Uterus (tissue), 4 donors: Measurements from ENCODE around the gene LYRM9. TPM values are rescaled to one million over a fixed set of nuclear protein-coding genes. Genes with fewer than 3 reads are reported as not detected.
"Not testable (repeated sequence)": the region's sequence is repeated elsewhere in the genome, so short reads cannot be mapped to it uniquely, and the experiment has no call there.

Source experiments
- DNase-seq, 2 donors: peaks; one replicate each; pipeline ENCODE4 v3.0.0-alpha.2; 2019 to 2020
- H3K27ac ChIP-seq, 2 donors: fragments of 200-600 bp; sonication (generic); 1 replicate in 1 of 2; 2 replicates in 1 of 2; pipeline ENCODE4 v1.5.1; 2016 to 2018
- H3K27me3 ChIP-seq, 2 donors: fragments of 200-600 bp; sonication (generic); one replicate each; pipeline ENCODE4 v1.5.1; 2018 to 2019; ENCODE audit warnings: control low read depth in 1 of 2
- H3K36me3 ChIP-seq, 2 donors: fragments of 200-600 bp; sonication (generic); one replicate each; pipeline ENCODE4 v1.5.1; 2019; ENCODE audit warnings: control low read depth in 1 of 2
- H3K4me1 ChIP-seq, 2 donors: fragments of 200-600 bp; sonication (generic); one replicate each; pipeline ENCODE4 v1.5.1; 2018 to 2019; ENCODE audit warnings: control low read depth in 1 of 2
- H3K4me3 ChIP-seq, 2 donors: fragments of 200-600 bp; sonication (generic); 1 replicate in 1 of 2; 2 replicates in 1 of 2; pipeline ENCODE4 v1.5.1; 2018 to 2019; ENCODE audit warnings: mild to moderate bottlenecking in 1 of 2
- H3K9me3 ChIP-seq, 2 donors: fragments of 200-600 bp; sonication (generic); one replicate each; pipeline ENCODE4 v1.5.1; 2019; ENCODE audit warnings: control low read depth in 1 of 2
- POLR2A ChIP-seq, 2 donors: fragments of 450-650 bp; IDR thresholded peaks; one replicate each; pipeline ENCODE4 v1.6.1; 2016; ENCODE audit warnings: antibody characterized with exemption in 2 of 2, mild to moderate bottlenecking in 1 of 2, moderate library complexity in 1 of 2
- intact Hi-C: fragments of 100-400 bp; cut with DNase I; formaldehyde crosslinking; loops from one replicate; pipeline ENCODE4 v1.15.1; 2023; ENCODE audit warnings: low total_unique reads
- total RNA-seq, 4 donors: library from RNA; depleted of rRNA in 3 of 4; stranded (reverse); fragments of >200 nt in 3 of 4; gene quantifications; one replicate each; pipeline versions ENCODE4 v1.1.0 to v1.2.4, GENCODE V29; 2014 to 2023
- TF ChIP-seq, protein P1 (sequence below), 4 experiments: fragments of 200-600 bp in 2 of 4; fragments of 450-650 bp in 2 of 4; sonication (generic) in 2 of 4; IDR thresholded peaks; one replicate each; pipeline ENCODE4 v1.5.1; 2016 to 2019; ENCODE audit warnings: antibody characterized with exemption in 4 of 4, mild to moderate bottlenecking in 2 of 4, moderate library complexity in 1 of 4
- donor health status: DM: yes; HTN: yes; CAD: no.

LYRM9 gene
- total RNA-seq, 4 donors from 2014 or later: 3.3 to 31.4 (median 25.6) TPM

DNA sequence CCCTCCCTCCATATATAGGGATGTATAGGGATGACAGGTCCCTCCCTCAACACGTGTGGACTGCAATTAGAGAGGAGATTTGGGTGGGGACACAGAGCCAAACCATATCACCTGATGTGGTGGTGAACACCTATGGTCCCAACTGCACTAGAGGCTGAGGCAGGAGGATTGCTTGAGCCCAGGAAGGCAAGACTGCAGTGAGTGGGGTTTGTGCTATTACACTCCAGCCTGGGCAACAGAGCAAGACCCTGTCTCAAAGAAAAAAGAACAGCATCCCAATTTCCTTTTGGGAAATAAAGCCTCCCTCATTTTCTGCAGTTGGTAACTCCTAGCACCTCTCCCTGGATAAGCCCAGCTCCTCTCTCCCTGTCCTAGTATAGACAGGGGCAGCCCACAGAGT lies 23.8 kb upstream of the LYRM9 start:
- Histone ChIP-seq H3K36me3 (no peaks in the 10 kb centered on the region), H3K27me3 (no peaks in the 10 kb centered on the region), H3K4me3 (no peak overlapping the region), H3K9me3 (no peaks in the 10 kb centered on the region), H3K27ac (no peak overlapping the region), H3K4me1 (no peaks in the 10 kb centered on the region)
- no peak for TF ChIP-seq POLR2A (IDR thresholded peaks at IDR 0.05)
- TF ChIP-seq, protein P1, sequence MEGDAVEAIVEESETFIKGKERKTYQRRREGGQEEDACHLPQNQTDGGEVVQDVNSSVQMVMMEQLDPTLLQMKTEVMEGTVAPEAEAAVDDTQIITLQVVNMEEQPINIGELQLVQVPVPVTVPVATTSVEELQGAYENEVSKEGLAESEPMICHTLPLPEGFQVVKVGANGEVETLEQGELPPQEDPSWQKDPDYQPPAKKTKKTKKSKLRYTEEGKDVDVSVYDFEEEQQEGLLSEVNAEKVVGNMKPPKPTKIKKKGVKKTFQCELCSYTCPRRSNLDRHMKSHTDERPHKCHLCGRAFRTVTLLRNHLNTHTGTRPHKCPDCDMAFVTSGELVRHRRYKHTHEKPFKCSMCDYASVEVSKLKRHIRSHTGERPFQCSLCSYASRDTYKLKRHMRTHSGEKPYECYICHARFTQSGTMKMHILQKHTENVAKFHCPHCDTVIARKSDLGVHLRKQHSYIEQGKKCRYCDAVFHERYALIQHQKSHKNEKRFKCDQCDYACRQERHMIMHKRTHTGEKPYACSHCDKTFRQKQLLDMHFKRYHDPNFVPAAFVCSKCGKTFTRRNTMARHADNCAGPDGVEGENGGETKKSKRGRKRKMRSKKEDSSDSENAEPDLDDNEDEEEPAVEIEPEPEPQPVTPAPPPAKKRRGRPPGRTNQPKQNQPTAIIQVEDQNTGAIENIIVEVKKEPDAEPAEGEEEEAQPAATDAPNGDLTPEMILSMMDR (IDR thresholded peaks at IDR 0.05): no peak
- intact Hi-C loops: no loop called here
- no peak for DNase-seq

DNA sequence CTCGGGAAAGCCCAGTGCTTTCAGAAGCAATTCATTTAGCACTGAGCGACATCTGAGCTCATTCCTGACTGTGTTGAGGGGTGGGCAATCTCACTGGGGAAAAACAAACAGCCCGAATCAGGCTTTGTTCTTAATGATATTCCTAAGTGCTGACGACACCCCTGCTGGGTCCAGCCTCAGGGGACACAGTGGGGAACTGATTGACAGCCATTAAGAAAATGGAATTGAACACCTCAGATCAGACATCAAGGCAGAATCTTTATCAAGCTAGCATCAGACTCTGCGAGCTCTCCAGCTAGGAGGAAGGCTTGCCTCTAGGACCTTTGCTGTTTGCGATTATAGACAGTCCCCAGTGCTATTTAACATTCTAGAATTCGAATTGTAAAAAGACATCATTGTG lies 22.5 kb upstream of the LYRM9 start:
- intact Hi-C loops: no loop called here
- DNase-seq: no peak
- no peak for TF ChIP-seq POLR2A (IDR thresholded peaks at IDR 0.05)
- TF ChIP-seq, protein P1 (IDR thresholded peaks at IDR 0.05): no peak
- Histone ChIP-seq H3K9me3 (no peaks in the 10 kb centered on the region), H3K27ac (no peak overlapping the region), H3K4me3 (no peak overlapping the region), H3K27me3 (no peaks in the 10 kb centered on the region), H3K4me1 (no peaks in the 10 kb centered on the region), H3K36me3 (no peaks in the 10 kb centered on the region)

DNA sequence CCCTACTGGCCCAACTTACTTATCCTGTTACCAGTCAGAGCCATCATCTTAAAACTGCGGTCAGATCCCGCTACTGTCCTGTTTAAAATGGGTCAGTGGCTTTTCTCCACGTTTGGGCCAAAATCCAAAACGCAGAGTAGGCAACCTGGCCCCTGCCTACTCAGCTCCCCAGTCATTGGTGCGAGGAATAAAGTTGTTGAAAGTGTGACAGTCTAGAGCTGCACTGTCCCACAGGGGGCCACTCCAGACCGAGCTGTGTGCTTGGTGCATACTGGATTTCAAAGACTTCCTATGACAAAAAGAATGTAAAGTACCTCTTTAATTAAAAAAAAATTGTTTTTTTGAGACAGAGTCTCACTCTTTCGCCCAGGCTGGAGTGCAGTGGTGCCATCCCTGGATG lies 21.2 kb upstream of the LYRM9 start:
- no peaks in the 10 kb centered on the region for H3K9me3 ChIP-seq
- H3K27ac ChIP-seq: no peak overlapping the region
- no peaks in the 10 kb centered on the region for H3K27me3 ChIP-seq
- DNase-seq: no peak
- H3K36me3 ChIP-seq: no peaks in the 10 kb centered on the region
- TF ChIP-seq, protein P1 (IDR thresholded peaks at IDR 0.05): no peak
- no peak for TF ChIP-seq POLR2A (IDR thresholded peaks at IDR 0.05)
- H3K4me3 ChIP-seq: no peak overlapping the region
- H3K4me1 ChIP-seq: no peaks in the 10 kb centered on the region
- intact Hi-C loops: no loop called here

DNA sequence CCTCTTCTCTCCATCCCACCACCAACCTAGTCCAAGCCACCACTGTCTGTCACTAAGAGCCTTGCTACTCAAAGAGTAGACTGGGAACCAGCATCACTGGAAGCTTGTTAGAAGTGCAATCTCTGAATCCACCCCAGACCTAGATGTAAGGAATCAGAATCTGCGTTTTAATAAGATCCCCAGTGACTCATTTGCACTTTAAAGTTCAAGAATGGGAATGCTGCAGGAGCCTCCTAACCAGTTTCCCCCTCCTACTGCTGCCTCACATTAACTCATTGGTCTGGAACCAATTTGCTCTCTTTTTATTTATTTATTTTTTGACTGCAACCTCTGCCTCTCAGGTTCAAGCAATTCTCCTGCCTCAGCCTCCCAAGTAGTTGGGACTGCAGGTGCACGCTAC lies 19.8 kb upstream of the LYRM9 start:
- Histone ChIP-seq H3K9me3 (no peaks in the 10 kb centered on the region), H3K36me3 (no peaks in the 10 kb centered on the region), H3K27ac (no peak overlapping the region), H3K4me1 (no peaks in the 10 kb centered on the region), H3K4me3 (no peak overlapping the region), H3K27me3 (no peaks in the 10 kb centered on the region)
- no peak for DNase-seq
- intact Hi-C loops: no loop called here
- TF ChIP-seq POLR2A (IDR thresholded peaks at IDR 0.05): no peak
- TF ChIP-seq, protein P1 (IDR thresholded peaks at IDR 0.05): no peak

DNA sequence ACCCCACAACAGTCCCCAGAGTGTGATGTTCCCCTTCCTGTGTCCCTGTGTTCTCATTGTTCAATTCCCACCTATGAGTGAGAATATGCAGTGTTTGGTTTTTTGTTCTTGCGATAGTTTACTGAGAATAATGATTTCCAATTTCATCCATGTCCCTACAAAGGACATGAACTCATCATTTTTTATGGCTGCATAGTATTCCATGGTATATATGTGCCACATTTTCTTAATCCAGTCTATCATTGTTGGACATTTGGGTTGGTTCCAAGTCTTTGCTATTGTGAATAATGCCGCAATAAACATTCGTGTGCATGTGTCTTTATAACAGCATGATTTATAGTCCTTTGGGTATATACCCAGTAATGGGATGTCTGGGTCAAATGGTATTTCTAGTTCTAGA lies 19.1 kb upstream of the LYRM9 start:
- H3K27ac ChIP-seq, H3K4me3 ChIP-seq, H3K27me3 ChIP-seq, DNase-seq, intact Hi-C loops, H3K36me3 ChIP-seq, H3K9me3 ChIP-seq, H3K4me1 ChIP-seq: not testable (repeated sequence)

DNA sequence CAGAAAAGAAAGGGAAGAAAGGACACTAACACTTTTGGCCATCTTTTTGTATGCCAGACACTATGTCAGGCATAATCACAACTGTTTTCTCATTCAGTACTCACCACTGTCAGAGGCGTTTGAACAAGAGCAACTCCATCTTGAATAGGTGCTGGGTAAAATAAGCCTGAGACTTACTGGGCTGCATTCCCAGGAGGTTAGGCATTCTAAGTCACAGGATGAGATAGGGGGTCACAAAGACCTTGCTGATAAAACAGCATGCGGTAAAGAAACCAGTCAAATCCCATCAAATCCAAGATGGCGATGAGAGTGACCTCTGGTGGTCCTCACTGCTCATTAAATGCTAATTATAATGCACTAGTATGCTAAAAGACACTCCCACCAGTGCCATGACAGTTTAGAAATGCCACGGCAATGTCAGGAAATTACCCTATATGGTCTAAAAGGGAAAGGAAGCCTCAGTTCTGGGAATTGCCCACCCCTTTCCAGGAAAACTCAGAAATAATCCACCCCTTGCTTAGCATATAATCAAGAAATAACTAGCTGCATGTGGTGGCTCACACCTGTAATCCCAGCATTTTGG lies 14.9 kb upstream of the LYRM9 start:
- no peak overlapping the region for H3K4me3 ChIP-seq
- intact Hi-C loops: no loop called here
- H3K9me3 ChIP-seq: no peaks in the 10 kb centered on the region
- DNase-seq: no peak
- H3K36me3 ChIP-seq: no peaks in the 10 kb centered on the region
- no peak overlapping the region for H3K27ac ChIP-seq
- H3K4me1 ChIP-seq: no peaks in the 10 kb centered on the region
- no peaks in the 10 kb centered on the region for H3K27me3 ChIP-seq
- TF ChIP-seq POLR2A (IDR thresholded peaks at IDR 0.05): no peak
- TF ChIP-seq, protein P1 (IDR thresholded peaks at IDR 0.05): no peak
